ENCODE measurements around the gene BICD2.

BICD2 gene

DNA sequence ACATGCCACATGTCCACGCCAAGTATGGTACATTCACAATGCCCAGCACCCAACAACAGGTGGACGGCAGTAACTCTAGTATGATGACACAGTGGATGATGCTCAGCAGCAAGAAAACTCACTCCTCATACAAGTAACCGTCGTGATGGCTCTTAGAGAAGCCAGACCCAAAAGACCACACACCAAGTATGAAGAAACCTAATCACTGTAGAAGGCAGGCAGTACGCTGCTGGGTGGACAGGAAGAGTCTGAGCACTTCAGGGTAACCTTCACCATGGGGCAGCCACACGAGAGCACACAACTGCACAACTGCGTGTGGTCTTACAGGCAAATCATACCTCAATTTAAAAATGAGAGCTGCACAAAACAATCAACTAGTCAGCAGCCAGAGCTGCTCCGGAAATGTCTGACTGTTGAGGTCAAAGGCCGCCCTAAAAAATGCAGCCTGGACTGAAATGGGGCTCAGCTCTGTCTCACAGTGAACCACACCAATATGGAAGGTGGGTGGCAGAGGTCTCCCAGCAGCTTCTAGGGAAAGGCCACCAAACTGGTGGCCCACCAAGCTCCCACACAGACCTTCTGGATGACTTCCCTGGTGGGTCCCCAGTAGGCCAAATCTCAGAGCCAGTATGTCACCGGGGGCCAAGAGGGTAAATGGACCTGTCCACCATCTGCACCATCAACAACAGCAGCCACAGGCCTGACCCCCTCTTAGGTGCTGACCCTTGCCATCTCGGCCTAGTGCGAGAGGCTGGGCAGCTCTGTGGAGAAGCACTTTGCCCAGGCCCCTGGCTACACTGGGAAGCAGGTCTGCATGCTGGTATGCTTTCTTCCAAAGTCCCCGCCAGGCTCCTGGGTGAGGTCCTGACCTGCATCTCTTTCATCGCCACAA is 17.8 kb downstream of the BICD2 start:
- no peak for DNase-seq
- Mint-ChIP-seq H3K27me3 (ENCODE audit: low read depth, poor library complexity) (peaks cover 2% of the 10 kb centered on the region), H3K4me3 (no peak overlapping the region), H3K4me1 (peaks cover 65% of the 10 kb centered on the region), H3K9me3 (peaks cover 10% of the 10 kb centered on the region), H3K36me3 (ENCODE audit: low read depth) (peaks cover 13% of the 10 kb centered on the region), H3K27ac (no peak overlapping the region)
- TF ChIP-seq, protein P1, sequence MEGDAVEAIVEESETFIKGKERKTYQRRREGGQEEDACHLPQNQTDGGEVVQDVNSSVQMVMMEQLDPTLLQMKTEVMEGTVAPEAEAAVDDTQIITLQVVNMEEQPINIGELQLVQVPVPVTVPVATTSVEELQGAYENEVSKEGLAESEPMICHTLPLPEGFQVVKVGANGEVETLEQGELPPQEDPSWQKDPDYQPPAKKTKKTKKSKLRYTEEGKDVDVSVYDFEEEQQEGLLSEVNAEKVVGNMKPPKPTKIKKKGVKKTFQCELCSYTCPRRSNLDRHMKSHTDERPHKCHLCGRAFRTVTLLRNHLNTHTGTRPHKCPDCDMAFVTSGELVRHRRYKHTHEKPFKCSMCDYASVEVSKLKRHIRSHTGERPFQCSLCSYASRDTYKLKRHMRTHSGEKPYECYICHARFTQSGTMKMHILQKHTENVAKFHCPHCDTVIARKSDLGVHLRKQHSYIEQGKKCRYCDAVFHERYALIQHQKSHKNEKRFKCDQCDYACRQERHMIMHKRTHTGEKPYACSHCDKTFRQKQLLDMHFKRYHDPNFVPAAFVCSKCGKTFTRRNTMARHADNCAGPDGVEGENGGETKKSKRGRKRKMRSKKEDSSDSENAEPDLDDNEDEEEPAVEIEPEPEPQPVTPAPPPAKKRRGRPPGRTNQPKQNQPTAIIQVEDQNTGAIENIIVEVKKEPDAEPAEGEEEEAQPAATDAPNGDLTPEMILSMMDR (IDR thresholded peaks at IDR 0.05), result no peak

DNA sequence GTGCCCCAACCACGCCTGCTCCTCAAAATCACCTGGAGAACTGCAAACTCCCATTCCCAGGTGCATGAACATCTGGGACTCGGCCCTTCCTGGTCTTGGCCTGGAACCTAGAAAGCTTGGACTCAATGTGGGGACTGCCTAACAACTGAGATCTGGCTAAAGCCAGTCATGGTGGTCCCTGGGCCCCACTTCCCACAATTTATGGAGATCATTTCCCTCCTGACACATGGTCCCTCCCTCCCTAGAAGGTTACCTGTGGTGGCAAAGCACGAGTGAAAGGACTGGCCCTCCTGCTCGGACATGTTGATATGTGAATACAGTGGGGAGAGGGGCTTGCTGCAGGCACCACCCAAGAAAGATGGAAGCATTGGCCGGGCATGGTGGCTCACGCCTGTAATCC is 18.8 kb downstream of the BICD2 start:
- H3K27me3 Mint-ChIP-seq (ENCODE audit: low read depth, poor library complexity), result peaks cover 2% of the 10 kb centered on the region
- H3K27ac Mint-ChIP-seq, result no peak overlapping the region
- DNase-seq, result no peak
- H3K36me3 Mint-ChIP-seq (ENCODE audit: low read depth), result peaks cover 6% of the 10 kb centered on the region
- peaks cover 67% of the 10 kb centered on the region for H3K4me1 Mint-ChIP-seq
- TF ChIP-seq, protein P1 (IDR thresholded peaks at IDR 0.05), result no peak
- peaks cover 4% of the 10 kb centered on the region for H3K9me3 Mint-ChIP-seq
- no peak overlapping the region for H3K4me3 Mint-ChIP-seq

DNA sequence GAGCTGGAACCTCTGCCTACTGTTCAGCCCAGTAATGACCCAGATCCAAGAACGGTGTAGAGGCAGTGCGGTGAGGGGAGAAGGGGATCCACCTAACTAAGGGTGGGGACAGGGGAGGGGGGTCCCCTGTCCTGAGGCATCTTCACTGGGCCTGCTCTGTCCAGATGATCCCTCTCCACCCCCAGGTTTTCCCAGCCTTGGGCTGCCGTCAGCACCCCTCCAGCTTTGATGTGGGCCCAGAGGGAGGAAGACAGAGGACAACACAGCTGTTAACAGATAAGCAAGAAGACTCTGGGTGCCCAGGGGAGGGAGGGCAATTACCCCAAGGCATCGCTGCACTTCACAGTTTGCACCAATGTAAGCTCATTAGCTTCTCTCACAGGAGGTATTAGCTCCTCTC is 19.3 kb downstream of the BICD2 start:
- Mint-ChIP-seq H3K27me3 (ENCODE audit: low read depth, poor library complexity) (peaks cover 2% of the 10 kb centered on the region), H3K4me1 (peaks cover 69% of the 10 kb centered on the region), H3K27ac (no peak overlapping the region), H3K4me3 (no peak overlapping the region), H3K36me3 (ENCODE audit: low read depth) (peaks cover 2% of the 10 kb centered on the region), H3K9me3 (peaks cover 1% of the 10 kb centered on the region)
- DNase-seq, result no peak
- TF ChIP-seq, protein P1 (IDR thresholded peaks at IDR 0.05), result no peak

DNA sequence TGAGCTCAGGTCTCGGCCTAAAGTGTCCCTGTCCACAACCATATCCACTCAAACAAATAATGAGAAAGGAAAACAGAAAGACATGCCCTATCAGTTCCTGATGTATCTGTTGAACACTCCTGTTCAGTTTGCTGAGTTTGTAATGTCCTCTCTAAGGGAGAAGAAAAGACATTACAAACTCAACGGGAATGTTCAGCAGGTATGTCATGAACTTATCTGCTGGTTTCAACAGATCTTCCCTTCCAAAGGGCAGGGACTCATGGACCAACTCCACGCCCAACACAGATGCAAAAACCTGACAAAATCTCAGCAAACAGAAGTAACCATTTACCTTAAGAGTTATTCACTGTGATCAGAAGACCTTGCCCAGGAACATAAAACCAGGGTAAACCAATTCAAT is 23.7 kb downstream of the BICD2 start:
- Mint-ChIP-seq H3K4me1 (peaks cover 54% of the 10 kb centered on the region), H3K27ac (no peak overlapping the region), H3K27me3 (ENCODE audit: low read depth, poor library complexity) (no peaks in the 10 kb centered on the region), H3K4me3 (no peak overlapping the region), H3K9me3 (no peaks in the 10 kb centered on the region), H3K36me3 (ENCODE audit: low read depth) (no peaks in the 10 kb centered on the region)
- TF ChIP-seq, protein P1 (IDR thresholded peaks at IDR 0.05), result no peak
- no peak for DNase-seq

DNA sequence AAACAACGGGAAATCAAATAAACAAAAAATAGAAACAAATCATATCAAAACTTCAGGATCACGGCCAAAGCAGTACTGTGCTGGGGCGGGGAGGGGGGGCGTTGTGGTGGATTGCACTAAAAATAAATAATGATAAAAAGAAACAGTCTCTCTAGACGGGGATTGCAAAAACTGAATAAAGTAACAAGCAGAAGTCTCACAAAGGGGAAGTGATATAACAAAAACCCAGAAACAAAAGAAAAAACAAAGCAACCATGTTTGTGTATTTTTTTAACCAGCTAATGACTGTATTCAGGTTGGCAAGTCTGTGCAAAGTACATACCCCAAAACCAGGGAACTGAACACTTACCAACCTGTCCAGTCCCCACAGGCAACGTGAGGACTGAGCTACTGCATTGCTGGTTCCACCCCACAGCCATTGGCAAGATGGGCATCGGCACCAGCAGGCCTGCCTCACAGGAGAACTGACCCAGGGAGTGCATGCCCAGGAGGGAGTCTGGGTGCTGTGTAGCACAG is 24.1 kb downstream of the BICD2 start:
- Mint-ChIP-seq H3K36me3 (ENCODE audit: low read depth) (no peaks in the 10 kb centered on the region), H3K9me3 (no peaks in the 10 kb centered on the region), H3K4me1 (peaks cover 54% of the 10 kb centered on the region), H3K4me3 (no peak overlapping the region), H3K27me3 (ENCODE audit: low read depth, poor library complexity) (no peaks in the 10 kb centered on the region), H3K27ac (no peak overlapping the region)
- TF ChIP-seq, protein P1 (IDR thresholded peaks at IDR 0.05), result no peak
- no peak for DNase-seq

All from nephron progenitor cell (in vitro differentiated cells).